ENCODE results near the gene NPBWR2. TPM values are rescaled to one million over a fixed set of nuclear protein-coding genes. Genes with fewer than 3 reads are reported as not detected.
"Not testable (repeated sequence)": the region's sequence is repeated elsewhere in the genome, so short reads cannot be mapped to it uniquely, and the experiment has no call there.

Gene NPBWR2
- total RNA-seq, 1 experiment from 2014 or later = not detected

DNA sequence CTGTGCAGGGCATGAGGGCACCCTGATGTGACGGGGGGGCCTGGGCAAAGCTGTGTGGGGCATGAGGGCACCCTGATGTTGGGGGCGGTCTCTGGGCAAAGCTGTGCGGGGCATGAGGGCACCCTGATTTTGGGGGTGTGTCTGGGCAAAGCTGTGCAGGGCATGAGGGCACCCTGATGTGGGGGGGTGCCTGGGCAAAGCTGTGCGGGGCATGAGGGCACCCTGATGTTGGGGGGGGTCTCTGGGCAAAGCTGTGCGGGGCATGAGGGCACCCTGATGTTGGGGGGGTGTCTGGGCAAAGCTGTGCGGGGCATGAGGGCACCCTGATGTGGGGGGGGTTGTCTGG is 10.0 kb upstream of the NPBWR2 start:
- H3K4me1 ChIP-seq (replicated peaks); H3K36me3 ChIP-seq; H3K4me3 ChIP-seq; H3K9me3 ChIP-seq (replicated peaks); H3K27ac ChIP-seq: not testable (repeated sequence)
- peak in 1 of 2 experiments; percentile 4 for DNase-seq (ENCODE audit: low read depth in 1 of 2, low spot score in 2 of 2)
- peaks cover 24% of the 10 kb centered on the region for H3K27me3 ChIP-seq (replicated peaks)

DNA sequence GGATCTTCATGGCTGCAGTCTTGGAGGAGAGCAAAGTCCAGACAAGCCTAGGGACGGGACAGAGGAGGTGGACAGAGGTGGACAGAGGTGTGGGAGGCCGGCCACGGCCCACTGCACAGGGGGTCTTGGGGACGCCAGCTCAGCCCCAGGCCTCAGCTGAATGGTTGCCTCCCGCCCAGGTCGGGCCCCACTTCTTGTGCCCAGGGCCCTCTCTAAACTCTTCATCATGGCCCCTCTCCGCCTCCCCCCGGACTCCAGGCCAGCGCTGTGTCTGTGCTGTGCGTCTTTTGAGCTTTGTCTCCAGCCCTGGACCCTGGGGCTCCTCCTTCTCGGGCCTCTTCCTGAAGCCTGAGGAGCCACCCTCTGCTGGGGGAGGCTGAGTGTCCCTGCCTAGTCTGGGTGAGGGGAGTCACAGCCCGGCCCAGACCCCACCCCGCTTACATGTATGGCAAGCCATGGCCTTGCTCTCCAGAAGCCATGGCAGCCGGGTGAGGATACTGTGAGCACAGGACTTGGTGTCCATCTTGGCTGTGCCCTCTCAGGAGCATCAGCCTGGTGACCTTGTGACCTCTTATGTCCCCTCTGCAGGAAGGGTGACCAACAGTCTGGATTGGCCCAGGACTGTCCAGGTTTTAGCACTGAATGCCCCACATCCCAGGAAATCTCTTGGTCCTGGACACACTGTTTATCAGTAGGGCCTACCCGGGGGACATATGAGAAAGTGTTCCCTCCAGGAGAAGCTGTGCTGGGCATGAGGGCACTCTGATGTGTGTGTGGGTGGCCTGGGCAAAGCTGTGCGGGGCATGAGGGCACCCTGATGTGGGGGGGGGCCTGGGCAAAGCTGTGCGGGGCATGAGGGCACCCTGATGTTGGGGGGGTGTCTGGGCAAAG is 9.4 kb upstream of the NPBWR2 start:
- Histone ChIP-seq H3K27ac (no peak overlapping the region), H3K9me3 (replicated peaks) (no peaks in the 10 kb centered on the region), H3K4me3 (no peak overlapping the region), H3K36me3 (no peaks in the 10 kb centered on the region), H3K27me3 (replicated peaks) (peaks cover 24% of the 10 kb centered on the region), H3K4me1 (replicated peaks) (peaks cover 4% of the 10 kb centered on the region; the same call in 1 of the 2 replicates)
- peak in 1 of 2 experiments; percentile 42 for DNase-seq (ENCODE audit: low read depth in 1 of 2, low spot score in 2 of 2)

DNA sequence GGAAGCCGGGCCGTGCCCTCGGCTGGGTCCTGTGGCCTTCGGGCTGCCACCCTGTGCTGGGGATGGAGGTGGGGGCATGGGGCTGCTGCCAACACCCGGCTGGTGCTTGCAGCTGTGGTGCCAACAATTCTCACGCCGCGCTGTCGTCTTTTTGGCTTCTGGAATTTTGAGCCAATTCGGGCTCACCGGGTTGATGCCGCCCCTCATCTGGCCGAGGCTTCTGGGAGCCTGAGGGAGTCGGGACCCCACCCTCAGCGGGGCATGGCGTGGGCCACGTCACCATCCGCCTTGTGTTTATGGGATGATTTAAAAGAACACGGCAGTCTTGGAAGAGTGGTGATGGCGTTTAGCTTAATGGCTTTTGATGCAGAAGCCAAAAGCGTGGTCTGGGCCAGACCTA is 8.7 kb upstream of the NPBWR2 start:
- peaks cover 4% of the 10 kb centered on the region; the same call in 1 of the 2 replicates for H3K4me1 ChIP-seq (replicated peaks)
- H3K36me3 ChIP-seq = no peaks in the 10 kb centered on the region

DNA sequence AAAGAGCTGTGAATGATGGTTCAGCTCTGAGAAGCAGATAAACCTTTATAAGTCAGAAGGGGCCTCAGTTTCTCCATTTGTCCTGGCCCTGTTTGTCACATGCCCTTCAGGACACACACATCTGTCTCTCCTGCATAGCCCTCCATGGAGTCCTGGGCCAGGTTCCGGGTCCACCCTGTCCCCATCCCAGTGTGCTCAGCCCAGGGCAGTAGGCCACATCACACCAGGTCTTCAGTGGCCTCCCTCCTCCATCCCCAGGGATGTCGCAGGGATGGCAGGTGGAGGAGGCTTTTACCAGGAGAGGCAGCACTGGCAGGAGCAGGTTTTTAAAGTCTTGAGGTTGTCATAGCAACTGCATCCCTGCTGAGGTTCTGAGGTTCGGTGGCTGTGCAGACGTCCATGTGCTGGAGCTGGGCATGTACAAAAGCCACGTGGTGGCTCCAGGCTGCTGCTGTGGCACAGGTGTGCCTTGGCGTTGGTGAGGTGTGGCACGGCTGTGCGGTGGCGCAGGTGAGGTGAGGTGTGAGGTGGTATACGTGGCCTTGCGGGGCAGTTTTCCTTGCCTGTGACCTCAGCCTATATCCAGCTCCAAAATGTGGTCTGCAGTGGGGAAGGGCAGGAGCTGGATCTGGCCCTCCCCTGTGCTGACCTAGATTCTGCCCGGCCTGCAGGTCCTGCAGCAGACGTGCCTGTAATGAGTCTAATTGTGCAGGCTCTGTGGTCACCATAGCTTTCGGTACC is 8.0 kb upstream of the NPBWR2 start:
- Histone ChIP-seq H3K4me1 (replicated peaks) (peaks cover 1% of the 10 kb centered on the region; the same call in 1 of the 2 replicates), H3K4me3 (no peak overlapping the region), H3K27ac (no peak overlapping the region), H3K9me3 (replicated peaks) (no peaks in the 10 kb centered on the region), H3K36me3 (no peaks in the 10 kb centered on the region), H3K27me3 (replicated peaks) (peaks cover 22% of the 10 kb centered on the region)
- no peak for DNase-seq (ENCODE audit: low read depth in 1 of 2, low spot score in 2 of 2)

More for the DNA sequence above, 8.7 kb upstream of the NPBWR2 start:
- Histone ChIP-seq H3K4me3 (no peak overlapping the region), H3K27me3 (replicated peaks) (peaks cover 20% of the 10 kb centered on the region), H3K9me3 (replicated peaks) (no peaks in the 10 kb centered on the region), H3K27ac (no peak overlapping the region)
- DNase-seq (ENCODE audit: low read depth in 1 of 2, low spot score in 2 of 2) = no peak

DNA sequence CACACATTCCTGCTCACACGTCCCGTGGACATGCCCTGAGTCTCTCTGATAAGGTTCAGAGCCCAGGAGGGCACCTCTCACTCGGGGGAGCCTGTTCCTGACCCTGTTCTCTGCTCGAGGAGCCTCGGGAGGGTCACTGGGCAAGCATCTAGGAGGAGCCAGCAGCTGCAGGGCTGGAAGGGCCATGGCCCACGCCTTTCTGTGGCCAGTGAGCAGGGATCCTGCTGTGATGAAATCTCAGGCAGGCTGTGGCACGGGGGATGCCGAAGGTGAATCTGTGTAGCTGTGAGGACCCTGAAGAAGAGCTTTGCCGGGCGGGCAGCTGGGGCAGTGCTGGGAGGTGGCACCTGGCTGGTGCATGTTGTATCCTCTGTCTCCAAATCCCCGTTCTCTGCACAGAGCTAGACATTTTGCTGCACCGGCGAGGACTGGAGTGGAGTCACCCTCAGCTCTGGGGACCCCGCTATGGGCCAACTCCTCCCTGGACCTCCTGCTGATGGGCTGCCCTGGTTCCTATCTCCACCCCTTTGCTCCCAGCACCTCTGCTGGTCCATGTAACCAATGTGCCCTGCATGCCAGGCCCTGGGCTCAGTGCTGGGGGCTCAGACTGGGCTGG is 7.1 kb upstream of the NPBWR2 start:
- Histone ChIP-seq H3K36me3 (no peaks in the 10 kb centered on the region), H3K4me1 (replicated peaks) (no peaks in the 10 kb centered on the region), H3K9me3 (replicated peaks) (no peaks in the 10 kb centered on the region), H3K27ac (no peak overlapping the region), H3K4me3 (no peak overlapping the region), H3K27me3 (replicated peaks) (peaks cover 22% of the 10 kb centered on the region)
- DNase-seq (ENCODE audit: low read depth in 1 of 2, low spot score in 2 of 2) = peak in 1 of 2 experiments; percentile 43

DNA sequence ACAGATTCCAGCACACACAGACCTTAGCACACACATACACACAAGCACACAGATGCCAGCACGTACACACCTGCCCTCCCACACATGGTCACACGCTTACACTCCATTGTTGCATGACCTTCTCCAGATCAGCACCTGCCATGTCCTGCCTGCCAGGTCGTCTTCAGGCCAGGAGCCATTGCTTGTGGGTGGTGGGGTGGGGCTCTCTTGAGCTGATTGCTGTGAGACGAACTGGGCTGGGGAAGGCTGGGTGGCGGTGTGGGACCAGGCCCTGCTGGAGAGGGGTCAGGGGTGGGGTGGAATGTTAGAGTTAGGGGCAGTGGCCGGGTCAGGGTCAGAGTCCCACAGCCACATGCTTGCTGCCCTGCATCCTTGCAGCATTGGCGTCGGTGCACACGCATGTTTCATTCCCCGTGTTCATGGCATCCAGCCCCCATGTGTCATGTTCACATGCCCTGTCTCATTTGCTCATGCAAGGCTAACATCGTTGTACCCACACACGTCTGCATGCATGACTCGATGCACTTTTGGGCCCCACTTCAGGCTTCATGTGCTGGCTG is 6.5 kb upstream of the NPBWR2 start:
- Histone ChIP-seq H3K27me3 (replicated peaks) (peaks cover 23% of the 10 kb centered on the region), H3K36me3 (no peaks in the 10 kb centered on the region), H3K9me3 (replicated peaks) (no peaks in the 10 kb centered on the region), H3K4me1 (replicated peaks) (no peaks in the 10 kb centered on the region), H3K27ac (no peak overlapping the region), H3K4me3 (no peak overlapping the region)
- no peak for DNase-seq (ENCODE audit: low read depth in 1 of 2, low spot score in 2 of 2)

DNA sequence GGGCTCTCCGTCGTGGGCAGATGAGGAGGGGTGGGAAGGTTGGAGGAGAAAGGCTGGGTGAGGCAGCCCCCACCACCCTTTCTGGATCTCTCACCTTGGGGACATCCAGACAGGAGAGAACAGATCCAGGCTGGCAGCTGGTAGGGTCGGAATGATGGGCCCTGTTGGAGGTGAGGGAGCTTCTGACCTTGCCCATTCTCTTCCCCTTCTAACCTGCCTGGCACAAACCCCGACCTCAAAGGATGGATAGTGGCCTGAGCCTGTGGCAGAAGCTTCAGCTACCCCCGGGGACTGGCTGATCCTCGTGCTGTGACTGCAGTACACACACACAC is 6.0 kb upstream of the NPBWR2 start:
- Histone ChIP-seq H3K36me3 (no peaks in the 10 kb centered on the region), H3K9me3 (replicated peaks) (no peaks in the 10 kb centered on the region), H3K4me1 (replicated peaks) (no peaks in the 10 kb centered on the region), H3K27ac (no peak overlapping the region), H3K27me3 (replicated peaks) (peaks cover 28% of the 10 kb centered on the region), H3K4me3 (no peak overlapping the region)
- DNase-seq (ENCODE audit: low read depth in 1 of 2, low spot score in 2 of 2) = peak in 1 of 2 experiments; percentile 36

DNA sequence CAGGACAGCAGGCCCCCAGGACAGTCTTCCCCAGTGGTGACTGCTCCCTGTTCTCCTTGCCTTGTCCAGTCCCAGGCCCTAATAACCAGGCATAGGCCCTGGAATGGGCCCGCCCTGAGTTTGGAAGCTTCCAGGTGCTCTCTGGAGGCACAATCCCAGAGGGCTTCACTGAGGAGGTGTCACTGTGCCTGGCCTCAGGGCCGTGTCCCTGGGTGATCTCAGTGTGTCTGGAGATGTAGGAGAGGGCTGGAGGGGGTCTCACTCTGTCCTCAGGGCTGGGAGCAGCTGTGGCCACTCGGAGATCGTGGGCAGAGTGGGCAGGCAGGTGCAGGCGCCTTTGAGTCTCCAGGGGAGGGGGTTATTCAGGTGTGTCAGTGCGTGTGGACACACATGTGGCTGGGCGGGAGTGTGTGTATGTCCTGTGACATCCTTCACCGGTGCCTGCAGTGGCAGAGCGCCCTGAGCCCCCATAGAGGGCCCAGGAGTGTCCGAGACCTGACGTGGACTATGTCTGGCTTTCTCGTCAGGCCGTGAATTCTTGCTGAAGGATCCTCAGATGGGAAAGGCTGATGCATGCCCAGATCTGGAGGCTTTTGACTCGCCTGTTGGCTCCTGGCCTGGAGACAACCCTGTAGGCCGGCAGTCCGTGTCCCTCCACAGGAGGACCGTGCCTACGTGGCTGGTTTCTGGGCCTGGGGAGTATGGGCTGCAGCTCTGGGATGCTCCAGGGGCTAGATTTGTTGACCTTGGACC is 5.5 kb upstream of the NPBWR2 start:
- no peak overlapping the region for H3K4me3 ChIP-seq
- no peaks in the 10 kb centered on the region for H3K4me1 ChIP-seq (replicated peaks)
- peaks cover 31% of the 10 kb centered on the region for H3K27me3 ChIP-seq (replicated peaks)
- DNase-seq (ENCODE audit: low read depth in 1 of 2, low spot score in 2 of 2) = no peak
- no peaks in the 10 kb centered on the region for H3K9me3 ChIP-seq (replicated peaks)
- H3K27ac ChIP-seq = no peak overlapping the region
- H3K36me3 ChIP-seq = no peaks in the 10 kb centered on the region

DNA sequence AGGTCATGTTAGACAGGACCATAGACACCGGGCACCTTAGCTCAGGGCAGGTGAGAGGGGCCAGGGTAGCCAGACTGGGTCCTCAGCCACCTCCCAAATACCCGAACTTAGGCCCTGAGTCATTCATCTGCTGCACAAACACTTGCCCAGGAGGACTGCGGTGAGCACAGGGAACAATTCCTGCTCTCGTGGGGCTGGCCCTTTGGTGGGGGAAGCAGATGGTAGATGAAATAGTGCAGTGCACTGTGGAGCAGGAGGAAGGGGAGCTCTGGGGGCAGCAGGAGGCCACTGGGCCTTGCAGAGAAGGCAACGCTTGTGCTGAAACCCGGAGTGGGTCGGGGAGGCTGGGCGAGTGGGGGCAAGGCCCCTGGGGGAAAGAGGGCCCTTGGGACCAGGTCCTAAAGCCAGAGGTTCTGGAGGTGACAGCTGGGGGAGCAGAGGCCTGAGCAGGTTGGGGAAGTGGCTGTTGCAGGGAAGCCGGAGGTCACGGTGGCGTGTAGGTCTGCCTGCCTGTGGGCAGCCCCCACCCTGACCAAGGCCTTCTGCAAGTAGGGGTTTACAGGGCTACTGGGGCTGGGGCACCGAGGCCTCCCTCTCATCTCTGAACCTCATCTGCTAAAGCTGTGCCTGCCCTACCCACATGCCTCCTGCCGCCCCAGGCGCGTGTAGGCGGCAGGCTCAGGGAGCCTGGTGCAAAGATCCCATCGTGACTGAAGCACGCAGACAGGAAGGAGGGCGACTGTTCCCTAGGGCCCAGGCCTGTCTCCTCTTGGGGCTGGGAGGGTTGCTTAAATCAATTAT is 4.7 kb upstream of the NPBWR2 start:
- peak in 1 of 2 experiments; percentile 38 for DNase-seq (ENCODE audit: low read depth in 1 of 2, low spot score in 2 of 2)
- peaks cover 39% of the 10 kb centered on the region for H3K27me3 ChIP-seq (replicated peaks)
- no peaks in the 10 kb centered on the region for H3K9me3 ChIP-seq (replicated peaks)
- no peak overlapping the region for H3K27ac ChIP-seq
- H3K36me3 ChIP-seq = no peaks in the 10 kb centered on the region
- no peaks in the 10 kb centered on the region for H3K4me1 ChIP-seq (replicated peaks)
- no peak overlapping the region for H3K4me3 ChIP-seq

DNA sequence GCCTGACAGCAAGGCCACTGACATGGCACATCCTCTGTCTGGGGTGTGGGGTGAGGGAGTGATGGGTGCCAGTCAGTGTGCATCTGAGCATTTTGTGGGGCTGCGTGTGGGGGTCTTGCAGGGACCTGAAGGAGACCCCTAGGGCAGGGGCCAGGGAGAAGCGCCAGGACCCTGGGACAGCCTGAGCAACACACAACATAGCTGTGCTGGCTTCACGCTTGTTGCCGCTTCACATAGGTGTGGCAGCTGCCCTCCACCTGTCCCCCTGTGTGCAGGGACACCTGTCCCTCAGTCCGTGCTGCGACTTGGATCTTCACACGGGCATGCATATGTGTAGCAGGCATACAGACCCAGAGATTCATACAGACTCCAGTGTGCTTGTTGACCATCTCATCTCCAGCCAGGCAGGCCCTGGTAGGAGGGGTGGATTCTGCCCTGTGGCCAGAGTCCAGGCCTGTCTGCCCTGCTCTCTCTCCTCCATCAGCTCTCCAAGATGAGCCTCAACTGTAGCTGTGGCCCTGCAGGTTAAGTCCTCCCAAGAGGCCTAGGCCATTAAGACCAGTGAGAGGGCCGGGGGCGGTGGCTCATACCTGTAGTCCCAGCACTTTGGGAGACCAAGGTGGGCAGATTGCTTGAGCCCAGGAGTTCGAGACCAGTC is 3.2 kb upstream of the NPBWR2 start:
- no peaks in the 10 kb centered on the region for H3K36me3 ChIP-seq
- H3K9me3 ChIP-seq (replicated peaks) = no peaks in the 10 kb centered on the region
- no peaks in the 10 kb centered on the region for H3K4me1 ChIP-seq (replicated peaks)
- DNase-seq (ENCODE audit: low read depth in 1 of 2, low spot score in 2 of 2) = peak in 1 of 2 experiments; percentile 40
- no peak overlapping the region for H3K27ac ChIP-seq
- H3K4me3 ChIP-seq = no peak overlapping the region
- peaks cover 45% of the 10 kb centered on the region for H3K27me3 ChIP-seq (replicated peaks)

DNA sequence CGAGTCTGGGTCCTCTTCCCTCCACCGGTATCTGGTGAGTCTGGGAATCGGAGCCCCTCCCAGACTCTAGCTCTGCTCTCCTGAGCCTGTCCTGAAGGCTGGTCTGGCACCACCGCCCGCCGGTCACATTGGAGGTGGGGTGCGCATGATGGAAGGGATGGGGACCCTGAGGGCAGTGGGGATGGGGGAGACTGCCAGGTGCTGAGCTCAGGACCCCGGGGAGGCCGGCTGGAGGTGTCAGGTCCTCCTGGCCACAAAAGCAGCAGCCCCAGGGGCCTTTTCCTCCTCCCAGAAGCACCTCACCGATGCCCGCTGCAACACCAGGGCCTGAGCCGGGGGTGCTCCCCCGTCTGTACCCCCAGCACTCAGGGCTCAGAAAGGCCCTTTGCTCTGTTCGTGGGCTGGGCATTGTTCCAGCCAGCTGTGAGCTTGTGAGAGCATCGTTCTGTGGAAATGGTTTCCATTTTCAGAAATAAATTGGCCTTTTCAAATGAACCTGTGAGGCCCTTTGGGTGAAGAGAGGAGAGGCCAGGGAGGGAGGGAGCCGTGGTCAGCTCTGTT is 2.5 kb upstream of the NPBWR2 start:
- Histone ChIP-seq H3K27ac (no peak overlapping the region), H3K27me3 (replicated peaks) (peaks cover 45% of the 10 kb centered on the region), H3K4me3 (no peak overlapping the region), H3K36me3 (no peaks in the 10 kb centered on the region), H3K9me3 (replicated peaks) (no peaks in the 10 kb centered on the region), H3K4me1 (replicated peaks) (no peaks in the 10 kb centered on the region)
- DNase-seq (ENCODE audit: low read depth in 1 of 2, low spot score in 2 of 2) = peak in 1 of 2 experiments; percentile 38

All from SJSA1 (cell line).